ENCODE data around the gene FASTK.
"Not testable (repeated sequence)": the region's sequence is repeated elsewhere in the genome, so short reads cannot be mapped to it uniquely, and the experiment has no call there.

The FASTK gene

DNA sequence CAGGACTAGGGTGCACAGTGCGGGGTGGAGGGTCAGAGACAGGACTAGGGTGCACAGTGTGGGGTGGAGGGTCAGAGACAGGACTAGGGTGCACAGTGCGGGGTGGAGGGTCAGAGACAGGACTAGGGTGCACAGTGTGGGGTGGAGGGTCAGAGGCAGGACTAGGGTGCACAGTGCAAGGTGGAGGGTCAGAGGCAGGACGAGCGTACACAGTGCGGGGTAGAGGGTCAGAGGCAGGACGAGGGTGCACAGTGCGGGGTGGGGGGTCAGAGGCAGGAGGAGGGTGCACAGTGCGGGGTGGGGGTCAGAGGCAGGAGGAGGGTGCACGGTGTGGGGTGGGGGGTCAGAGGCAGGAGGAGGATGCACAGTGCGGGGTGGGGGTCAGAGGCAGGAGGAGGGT lies 37.2 kb downstream of the FASTK start:
- not testable (repeated sequence) for DNase-seq

DNA sequence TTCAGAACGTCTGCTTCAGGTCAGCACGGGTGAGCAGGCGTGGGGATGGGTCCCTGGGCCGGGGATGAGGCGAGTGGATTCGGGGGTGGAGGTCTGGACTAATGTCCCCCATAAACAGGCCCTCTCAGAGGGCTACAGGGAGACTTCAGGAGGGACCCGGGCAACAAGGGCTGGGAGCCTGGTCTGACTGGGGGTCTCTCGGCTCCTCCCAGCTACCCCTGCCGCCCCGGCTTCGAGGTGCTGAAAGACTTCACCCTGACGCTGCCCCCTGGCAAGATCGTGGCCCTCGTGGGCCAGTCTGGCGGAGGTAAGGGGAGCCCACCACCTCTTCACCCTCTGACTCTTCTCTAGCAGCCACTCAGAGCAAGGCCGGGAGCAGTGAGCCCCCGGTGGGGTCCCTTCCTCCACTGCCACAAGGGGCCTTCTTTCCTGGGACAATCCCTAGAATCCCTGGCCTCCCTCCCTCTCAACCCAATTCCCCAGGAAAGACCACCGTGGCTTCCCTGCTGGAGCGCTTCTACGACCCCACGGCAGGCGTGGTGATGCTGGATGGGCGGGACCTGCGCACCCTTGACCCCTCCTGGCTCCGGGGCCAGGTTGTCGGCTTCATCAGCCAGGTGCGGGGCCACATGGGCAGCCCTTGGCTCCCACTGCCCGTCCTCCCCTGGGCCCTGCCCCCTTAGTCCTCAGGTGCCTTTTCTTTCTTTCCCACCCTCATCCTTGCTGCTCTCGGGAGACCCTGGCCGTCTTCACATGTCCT lies 39.8 kb downstream of the FASTK start:
- DNase-seq, result no peak

DNA sequence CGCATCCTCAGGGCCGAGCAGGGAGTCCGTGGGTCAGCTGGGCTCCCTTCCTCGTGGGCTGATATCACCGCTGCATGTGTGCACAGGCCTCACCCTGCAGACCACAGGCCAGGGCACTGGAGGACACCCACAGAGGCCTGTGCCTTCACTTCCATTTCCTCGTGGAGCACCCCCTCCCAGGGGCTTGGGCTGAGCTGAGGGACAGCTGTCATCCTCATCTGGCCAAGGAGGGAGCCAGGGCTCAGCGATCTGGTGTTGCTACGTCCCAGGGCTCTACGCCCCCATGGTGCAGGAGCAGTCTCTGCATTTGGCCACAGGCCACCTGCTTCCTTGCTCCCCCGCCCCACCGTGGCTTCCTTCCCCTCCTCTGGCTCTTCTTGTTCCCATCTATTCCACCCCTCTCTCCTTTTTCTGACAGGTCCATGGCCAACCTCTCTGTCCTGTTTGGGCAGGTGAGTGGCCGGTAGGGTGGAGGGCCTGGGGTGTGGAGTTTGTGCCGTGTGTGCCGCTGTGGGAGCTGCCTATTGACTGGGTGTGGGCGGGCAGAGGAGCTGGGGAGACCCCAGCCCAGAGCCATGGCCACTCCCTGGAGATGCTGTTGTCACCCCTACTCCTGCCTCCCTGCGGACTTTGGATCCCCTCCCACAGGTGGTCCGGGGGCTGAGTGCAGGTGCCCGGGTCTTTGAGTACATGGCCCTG lies 40.6 kb downstream of the FASTK start:
- DNase-seq, result no peak

DNA sequence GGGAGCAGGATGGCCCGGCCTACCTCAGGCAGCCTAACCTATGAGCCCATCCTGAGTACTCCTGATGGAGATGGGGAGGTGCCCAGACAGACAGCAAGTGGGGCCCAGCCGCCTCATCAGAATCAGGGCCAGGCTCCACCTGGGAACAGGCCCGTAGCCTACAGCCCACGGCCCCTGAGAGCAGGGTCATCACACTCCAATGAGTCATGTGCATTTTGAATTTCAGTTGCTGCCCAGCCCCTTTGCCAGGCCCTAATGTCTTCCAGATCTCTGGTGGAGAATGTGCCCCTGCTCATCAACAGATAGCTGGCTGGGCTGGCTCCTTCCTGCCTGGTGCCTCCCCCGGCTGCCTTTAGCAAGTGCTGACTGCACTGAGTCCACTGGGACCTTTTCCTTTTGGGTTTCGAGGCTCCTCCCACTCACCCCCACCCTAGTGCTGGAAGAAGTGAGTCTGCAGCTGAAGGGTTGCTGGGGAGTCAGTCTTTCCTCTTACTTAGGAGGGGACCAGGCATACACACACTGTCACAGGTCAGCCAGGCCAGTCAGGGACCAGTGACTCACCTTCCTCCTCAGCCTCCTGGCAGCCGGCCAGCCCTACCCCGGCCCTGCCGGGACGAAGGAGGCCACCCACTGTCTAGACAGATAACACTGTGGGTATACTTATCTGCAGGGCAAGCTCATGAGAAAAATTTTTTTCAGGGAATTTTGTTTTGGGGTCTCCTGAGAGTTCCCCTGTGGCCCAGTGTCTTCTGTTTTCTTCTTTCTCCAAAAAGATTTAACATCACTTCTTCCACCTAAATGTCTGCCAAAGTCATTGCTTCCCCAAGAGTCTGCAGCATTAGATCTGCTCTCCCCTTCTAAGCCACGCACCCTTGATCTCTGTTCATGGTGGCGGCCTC lies 41.4 kb downstream of the FASTK start:
- DNase-seq, result no peak

DNA sequence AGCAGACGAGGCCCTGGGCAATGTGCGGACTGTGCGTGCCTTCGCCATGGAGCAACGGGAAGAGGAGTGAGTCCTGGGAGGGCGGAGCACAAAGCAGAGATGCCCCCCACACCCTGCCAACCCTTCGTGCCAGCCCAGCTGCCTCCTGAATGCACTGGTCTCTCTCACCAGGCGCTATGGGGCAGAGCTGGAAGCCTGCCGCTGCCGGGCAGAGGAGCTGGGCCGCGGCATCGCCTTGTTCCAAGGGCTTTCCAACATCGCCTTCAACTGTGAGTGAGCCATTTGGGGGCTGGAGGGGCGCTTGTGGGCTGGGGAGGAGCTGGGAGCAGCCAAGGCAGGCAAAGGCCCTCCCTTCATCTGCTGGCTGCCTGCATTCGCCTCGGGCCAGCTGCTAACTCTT lies 44.7 kb downstream of the FASTK start:
- no peak for DNase-seq

DNA sequence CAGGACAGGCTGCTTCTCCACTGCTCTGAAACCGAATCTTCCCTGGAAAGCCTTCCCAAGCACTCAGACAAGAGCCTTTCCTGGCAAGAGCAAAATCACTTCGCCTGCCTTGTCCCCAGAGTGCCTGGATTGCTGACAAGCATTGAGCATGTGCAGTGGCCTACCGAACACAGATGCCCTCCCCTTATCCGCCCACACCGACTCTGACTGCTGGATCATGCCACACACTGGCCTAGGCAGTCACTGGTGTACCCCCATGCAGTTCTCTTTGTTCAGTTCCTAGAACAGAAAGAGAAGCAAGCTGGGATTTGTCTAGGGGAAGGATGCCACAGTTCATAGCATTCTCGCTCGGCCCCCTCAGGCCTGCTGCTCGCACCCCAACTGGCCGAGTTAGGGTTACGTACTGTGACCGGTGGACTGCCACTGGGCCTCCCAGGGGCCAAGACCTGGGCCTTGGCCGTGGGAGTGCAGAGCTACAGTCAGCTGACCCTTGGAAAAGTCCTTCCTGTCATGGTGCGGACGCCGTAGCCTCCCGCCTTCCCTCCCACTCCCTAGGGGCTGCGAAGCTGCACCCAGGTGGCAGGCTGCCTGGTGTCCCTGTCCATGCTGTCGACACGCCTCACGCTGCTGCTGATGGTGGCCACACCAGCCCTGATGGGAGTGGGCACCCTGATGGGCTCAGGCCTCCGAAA lies 45.4 kb downstream of the FASTK start:
- no peak for DNase-seq

DNA sequence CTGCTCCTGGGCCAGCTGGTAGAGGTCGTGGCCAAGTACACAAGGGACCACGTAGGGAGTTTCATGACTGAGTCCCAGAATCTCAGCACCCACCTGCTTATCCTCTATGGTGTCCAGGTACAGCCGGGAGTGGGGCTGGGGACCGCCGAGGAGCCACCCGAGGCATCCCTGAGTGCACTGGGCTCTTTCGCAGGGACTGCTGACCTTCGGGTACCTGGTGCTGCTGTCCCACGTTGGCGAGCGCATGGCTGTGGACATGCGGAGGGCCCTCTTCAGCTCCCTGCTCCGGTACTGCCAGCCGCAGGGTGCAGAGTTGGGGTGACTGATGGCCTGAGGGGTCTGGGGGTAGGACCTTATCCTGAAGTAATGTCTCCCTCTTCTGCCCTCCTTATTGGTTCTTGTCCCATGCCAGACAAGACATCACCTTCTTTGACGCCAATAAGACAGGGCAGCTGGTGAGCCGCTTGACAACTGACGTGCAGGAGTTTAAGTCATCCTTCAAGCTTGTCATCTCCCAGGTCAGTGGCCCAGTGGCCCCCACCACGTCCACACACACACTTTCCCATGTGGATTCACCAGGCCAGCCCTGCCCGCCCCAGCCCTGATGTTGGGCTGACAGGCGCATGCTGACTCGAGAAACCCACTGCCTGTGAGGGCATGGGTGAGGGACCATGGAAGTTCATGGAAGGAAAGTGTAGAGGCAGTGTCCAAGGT lies 46.1 kb downstream of the FASTK start:
- DNase-seq, result no peak

DNA sequence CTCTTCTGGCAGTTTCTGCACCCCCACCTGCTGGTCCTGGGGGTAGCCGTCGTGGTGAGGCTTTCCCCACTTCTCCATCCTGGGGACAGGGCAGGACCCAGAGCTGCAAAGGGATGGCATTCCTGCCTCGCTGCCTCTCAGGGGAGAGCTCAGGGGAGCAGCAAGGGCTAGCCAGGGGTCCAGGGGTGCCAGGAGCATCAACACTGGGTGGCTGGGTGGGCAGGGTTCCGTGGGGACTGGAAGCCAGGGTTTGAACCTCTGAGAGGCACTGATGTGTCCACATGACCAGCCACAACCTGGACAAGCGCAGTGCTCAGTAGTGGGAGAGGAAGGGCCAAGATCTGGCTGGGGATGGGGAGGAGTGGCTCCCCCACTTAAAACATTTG lies 46.8 kb downstream of the FASTK start:
- no peak for DNase-seq

DNA sequence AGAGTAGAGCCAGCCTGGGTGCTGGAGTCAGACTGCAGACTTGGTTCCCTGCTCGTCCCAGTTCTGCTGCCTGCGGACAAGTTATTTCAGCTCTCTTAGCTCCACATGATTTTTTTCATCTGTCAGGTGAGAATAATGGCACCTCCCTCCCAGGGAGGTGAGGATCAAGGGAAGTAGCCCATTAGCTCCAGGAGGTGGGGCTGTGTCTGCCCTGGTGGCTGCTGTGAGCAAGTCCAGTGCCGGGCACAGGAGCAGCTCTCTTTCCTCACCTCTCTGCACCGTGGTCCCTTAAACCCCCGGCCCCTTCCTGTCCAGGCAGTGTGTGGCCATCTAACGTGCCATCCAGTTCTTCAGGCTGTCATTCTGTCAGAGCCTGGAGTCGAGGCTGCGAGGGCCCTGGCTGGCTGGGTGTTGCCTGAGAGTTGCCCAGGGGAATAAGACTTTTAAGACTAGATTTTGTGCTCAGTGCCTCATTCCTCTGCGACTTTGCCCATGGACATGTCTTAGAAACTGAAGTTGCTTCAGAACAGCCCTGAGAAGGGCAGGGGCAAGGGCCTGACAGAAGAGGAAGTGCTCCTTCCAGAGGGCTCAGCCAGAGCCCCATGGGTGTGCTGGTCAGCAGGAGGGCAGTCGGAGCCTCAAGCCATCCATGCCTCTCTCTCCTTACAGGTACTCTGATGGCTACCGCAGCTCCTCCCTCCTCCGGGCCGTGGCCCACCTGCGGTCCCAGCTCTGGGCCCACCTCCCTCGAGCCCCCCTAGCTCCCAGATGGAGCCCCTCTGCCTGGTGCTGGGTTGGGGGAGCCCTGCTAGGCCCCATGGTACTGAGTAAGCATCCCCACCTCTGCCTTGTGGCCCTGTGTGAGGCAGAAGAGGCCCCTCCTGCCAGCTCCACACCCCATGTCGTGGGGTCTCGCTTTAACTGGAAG lies 47.4 kb downstream of the FASTK start:
- no peak for DNase-seq

DNA sequence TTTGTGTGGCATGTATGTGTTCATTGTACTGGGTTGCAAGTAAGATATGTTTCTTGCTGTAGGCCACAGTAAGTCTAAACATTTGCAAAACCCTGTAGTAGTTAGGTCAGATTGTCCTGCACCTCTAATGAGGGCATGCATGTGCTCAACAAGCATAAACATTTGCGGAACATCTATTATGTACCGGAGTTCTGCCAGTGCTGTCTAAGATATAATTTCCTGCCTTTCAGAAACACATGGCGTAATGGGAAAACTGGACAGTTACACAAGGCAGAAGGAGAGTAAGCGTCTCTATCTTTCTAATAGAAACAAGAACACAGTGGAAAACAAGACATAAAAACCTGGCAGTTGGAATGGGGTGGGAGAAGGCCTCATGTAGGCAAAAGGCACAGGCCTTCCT lies 49.6 kb downstream of the FASTK start:
- DNase-seq, result no peak

DNA sequence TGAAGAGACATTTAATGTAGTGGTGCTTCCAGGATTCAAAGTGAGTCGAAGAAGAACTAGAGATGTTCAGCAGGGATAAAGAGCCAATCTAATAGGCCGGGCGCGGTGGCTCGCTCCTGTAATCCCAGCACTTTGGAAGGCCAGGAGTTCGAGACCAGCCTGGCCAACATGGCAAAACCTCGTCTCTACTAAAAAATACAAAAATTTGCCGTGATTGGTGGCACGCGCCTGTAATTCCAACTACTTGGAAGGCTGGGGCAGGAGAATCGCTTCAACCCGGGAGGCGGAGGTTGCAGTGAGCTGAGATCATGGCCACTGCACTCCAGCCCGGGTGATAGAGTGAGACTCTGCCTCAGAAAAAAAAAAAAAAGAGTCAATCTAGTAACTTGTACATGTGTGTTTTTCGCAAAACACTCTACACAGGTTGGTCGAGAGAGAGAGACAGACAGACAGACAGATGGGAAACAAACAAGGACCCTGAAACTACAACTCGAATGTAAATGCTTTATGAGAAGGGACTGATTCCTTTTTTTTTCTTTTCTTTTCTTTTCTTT lies 51.6 kb downstream of the FASTK start:
- no peak for DNase-seq

DNA sequence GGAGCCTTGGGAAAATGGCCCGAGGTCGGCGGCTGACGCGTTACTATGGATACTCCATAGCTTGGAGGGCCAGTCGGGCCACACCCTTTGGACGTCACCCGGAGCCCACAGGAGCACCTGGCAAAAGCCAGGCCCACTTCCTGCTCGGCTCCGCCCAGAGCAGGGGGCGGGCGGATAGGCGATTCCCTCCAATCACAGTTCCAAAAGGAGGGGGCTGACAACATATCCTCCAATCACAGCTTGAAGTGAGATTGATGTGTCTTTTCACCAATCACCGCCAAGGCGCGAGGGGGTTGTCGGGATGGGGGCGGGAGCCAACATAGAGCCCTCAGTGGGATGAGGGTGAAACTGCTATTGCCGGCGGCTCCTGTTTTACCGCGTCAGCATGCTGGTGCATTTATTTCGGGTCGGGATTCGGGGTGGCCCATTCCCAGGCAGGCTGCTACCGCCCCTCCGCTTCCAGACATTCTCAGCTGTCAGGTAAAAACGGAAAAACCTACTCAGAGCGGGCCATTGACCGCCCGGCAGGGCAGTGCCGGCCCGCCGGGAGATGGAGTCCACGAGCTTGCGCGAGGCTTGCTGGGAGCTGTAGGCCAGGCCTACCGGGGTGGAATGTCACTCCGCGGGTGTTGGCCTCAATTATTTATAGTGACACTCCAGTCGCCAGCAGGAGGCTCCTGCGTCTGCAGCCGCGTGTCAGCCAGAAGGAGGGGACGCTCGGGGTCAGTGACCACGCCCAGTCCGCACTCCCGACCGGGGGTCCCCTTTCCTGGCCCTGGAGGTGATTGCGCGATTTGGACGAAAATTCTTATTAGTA lies 52.3 kb downstream of the FASTK start, which contains the start of gene ABCB8:
Gene ABCB8, plus strand, starts transcription at position 320 of the 817 bp plus-strand sequence. Its CDS starts 66 bp downstream, at position 386.
- peak; percentile 29 for DNase-seq

DNA sequence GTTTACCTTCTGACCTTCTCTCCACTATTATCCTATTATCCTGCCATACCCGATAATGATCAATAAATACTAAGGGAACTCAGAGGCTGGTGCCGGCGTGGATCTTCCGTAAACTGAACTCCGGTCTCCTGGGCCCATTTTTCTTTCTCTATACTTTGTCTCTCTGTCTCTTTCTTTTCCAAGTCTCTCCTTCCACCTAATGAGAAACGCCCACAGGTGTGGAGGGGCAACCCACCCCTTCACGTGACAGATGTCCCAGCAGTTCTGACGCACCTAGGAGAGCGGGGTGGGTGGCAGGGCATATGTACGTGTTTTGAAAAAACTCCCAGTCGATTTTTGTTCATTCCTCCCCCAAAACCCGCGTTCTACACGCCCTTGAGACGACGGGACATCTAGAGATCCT lies 52.9 kb downstream of the FASTK start:
- not testable (repeated sequence) for DNase-seq

DNA sequence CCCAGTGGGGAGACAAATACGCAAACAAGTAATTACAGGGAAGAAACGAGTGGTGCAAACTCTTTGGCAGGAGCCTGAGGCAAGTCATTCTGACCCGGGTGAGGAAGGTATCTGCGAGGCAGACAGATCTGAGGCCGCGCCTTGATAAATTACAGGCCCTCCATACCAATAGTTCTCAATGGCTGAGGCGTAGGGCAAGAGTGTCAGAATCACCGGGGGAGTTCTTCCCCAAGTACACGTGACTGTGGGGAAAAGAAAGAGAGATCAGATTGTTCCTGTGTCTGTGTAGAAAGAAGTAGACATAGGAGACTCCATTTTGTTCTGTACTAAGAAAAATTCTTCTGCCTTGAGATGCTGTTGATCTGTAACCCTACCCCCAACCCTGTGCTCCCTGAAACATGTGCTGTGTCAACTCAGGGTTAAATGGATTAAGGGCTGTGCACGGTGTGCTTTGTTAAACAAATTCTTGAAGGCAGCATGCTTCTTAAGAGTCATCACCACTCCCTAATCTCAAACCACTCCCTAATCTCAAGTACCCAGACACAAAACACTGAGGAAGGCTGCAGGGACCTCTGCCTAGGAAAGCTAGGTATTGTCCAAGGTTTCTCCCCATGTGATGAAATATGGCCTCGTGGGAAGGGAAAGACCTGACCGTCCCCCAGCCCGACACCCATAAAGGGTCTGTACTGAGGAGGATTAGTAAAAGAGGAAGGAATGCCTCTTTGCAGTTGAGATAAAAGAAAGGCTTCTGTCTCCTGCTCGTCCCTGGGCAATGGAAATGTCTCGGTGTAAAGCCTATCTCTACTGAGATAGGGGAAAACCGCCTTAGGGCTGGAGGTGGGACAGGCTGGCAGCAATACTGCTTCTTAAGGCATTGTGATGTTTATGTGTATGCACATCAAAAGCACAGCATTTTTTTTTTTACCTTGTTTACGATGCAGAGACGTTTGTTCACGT lies 53.6 kb downstream of the FASTK start:
- not testable (repeated sequence) for DNase-seq

Measured in cortex of kidney (tissue), 1 donor.